Keratinocyte (primary cell): ENCODE results near the gene FBN1. TPM values are rescaled to one million over a fixed set of nuclear protein-coding genes. Genes with fewer than 3 reads are reported as not detected.

Experiments
- DNase-seq: peaks from one replicate; pipeline ENCODE4 v3.0.0-alpha.2; 2011; ENCODE audit warnings: low read depth, missing footprints, low spot score
- FAIRE-seq: peaks from 2 replicates; lab custom pipeline; 2011; peaks lifted over from hg19 to GRCh38; lab: Jason Lieb, UNC
- H2AFZ ChIP-seq: 2 replicates; pipeline ENCODE4 v1.6.0; 2012; ENCODE audit warnings: low read length, control low read depth, inconsistent platforms; ENCODE audit not compliant: control insufficient read depth
- H3K27ac ChIP-seq: 2 replicates; pipeline ENCODE4 v1.5.1; 2011; ENCODE audit warnings: low read length; ENCODE audit not compliant: control insufficient read depth, insufficient read depth
- H3K27me3 ChIP-seq: 3 replicates; pipeline ENCODE4 v1.6.0; 2011; ENCODE audit warnings: low read length; ENCODE audit not compliant: control insufficient read depth, insufficient read depth; ENCODE audit errors: extremely low read depth
- H3K36me3 ChIP-seq, 2 experiments: 2 replicates in 1 of 2; 3 replicates in 1 of 2; pipeline ENCODE4 v1.5.1; 2011; ENCODE audit warnings: low read length in 2 of 2, mild to moderate bottlenecking in 1 of 2; ENCODE audit not compliant: control insufficient read depth in 2 of 2, insufficient read depth in 2 of 2; ENCODE audit errors: extremely low read depth in 1 of 2
- H3K4me1 ChIP-seq: 3 replicates; pipeline ENCODE4 v1.5.1; 2011; ENCODE audit warnings: low read length; ENCODE audit not compliant: control insufficient read depth, insufficient read depth; ENCODE audit errors: extremely low read depth
- H3K4me2 ChIP-seq: 3 replicates; pipeline ENCODE4 v1.6.0; 2011; ENCODE audit warnings: low read depth, low read length; ENCODE audit not compliant: control insufficient read depth, insufficient read depth; ENCODE audit errors: extremely low read depth
- H3K4me3 ChIP-seq, 3 experiments: fragments of 200-600 bp in 1 of 3; sonication (generic) in 1 of 3; 2 replicates in 2 of 3; 3 replicates in 1 of 3; pipeline ENCODE4 v1.5.1; 2011 to 2016; ENCODE audit warnings: low read length in 3 of 3, mild to moderate bottlenecking in 3 of 3, control low read depth in 2 of 3, inconsistent platforms in 1 of 3, low read depth in 1 of 3, mixed read lengths in 1 of 3, mixed run types in 1 of 3, moderate library complexity in 1 of 3; ENCODE audit not compliant: control insufficient read depth in 2 of 3, insufficient read depth in 2 of 3; ENCODE audit errors: extremely low read depth in 1 of 3
- H3K79me2 ChIP-seq: 2 replicates; pipeline ENCODE4 v1.6.0; 2012; ENCODE audit warnings: low read length; ENCODE audit not compliant: control insufficient read depth, insufficient read depth
- H3K9ac ChIP-seq: 3 replicates; pipeline ENCODE4 v1.6.0; 2011; ENCODE audit warnings: low read length; ENCODE audit not compliant: control insufficient read depth, insufficient read depth; ENCODE audit errors: extremely low read depth
- H3K9me1 ChIP-seq: 3 replicates; pipeline ENCODE4 v1.6.0; 2011; ENCODE audit warnings: low read length; ENCODE audit not compliant: control insufficient read depth, insufficient read depth; ENCODE audit errors: extremely low read depth
- H3K9me3 ChIP-seq: 2 replicates; pipeline ENCODE4 v1.5.1; 2012; ENCODE audit warnings: low read depth, low read length; ENCODE audit not compliant: control insufficient read depth
- H4K20me1 ChIP-seq: 3 replicates; pipeline ENCODE4 v1.6.0; 2011; ENCODE audit warnings: low read length; ENCODE audit not compliant: control insufficient read depth, insufficient read depth; ENCODE audit errors: extremely low read depth
- EZH2 ChIP-seq: IDR thresholded peaks from one replicate; pipeline ENCODE4 v1.6.1; 2012; ENCODE audit warnings: inconsistent platforms, mild to moderate bottlenecking, low read length, moderate library complexity
- dilution Hi-C: fragments of 300-500 bp; cut with MboI; formaldehyde crosslinking; loops from one replicate; pipeline ENCODE4 v1.7.0; 2020; ENCODE audit warnings: low sequenced_read_pairs; ENCODE audit not compliant: extremely low pct_ligation_motif_present
- polyA plus RNA-seq, 5 experiments: library from polyadenylated mRNA; depleted of rRNA in 3 of 5; stranded (reverse) in 3 of 5; stranded (forward) in 1 of 5; unstranded in 1 of 5; fragments of >200 nt; gene quantifications; 1 replicate in 1 of 5; 2 replicates in 3 of 5; 3 replicates in 1 of 5; pipeline versions ENCODE4 v1.2.1 to v1.2.3, GENCODE V29; 2011 to 2012; ENCODE audit warnings: missing spikeins in 2 of 5, low read depth in 1 of 5, low replicate concordance in 1 of 5
- TF ChIP-seq, protein P1 (sequence below), 3 experiments: IDR thresholded peaks in 1 of 3; conservative IDR thresholded peaks in 1 of 3; optimal IDR thresholded peaks in 1 of 3; 2 replicates in 2 of 3; 3 replicates in 1 of 3; pipeline versions ENCODE3 to v1.5.1; 2011; ENCODE audit warnings: low read length in 3 of 3, mild to moderate bottlenecking in 3 of 3, moderate library complexity in 2 of 3, control low read depth in 1 of 3, inconsistent platforms in 1 of 3; ENCODE audit not compliant: insufficient read depth in 2 of 3; ENCODE audit errors: extremely low read depth in 1 of 3

Gene FBN1
- polyA plus RNA-seq, 1 donor (not counting 4 experiments of a cell fraction or from before 2014, with no cell fraction given) = 3.5 TPM

DNA sequence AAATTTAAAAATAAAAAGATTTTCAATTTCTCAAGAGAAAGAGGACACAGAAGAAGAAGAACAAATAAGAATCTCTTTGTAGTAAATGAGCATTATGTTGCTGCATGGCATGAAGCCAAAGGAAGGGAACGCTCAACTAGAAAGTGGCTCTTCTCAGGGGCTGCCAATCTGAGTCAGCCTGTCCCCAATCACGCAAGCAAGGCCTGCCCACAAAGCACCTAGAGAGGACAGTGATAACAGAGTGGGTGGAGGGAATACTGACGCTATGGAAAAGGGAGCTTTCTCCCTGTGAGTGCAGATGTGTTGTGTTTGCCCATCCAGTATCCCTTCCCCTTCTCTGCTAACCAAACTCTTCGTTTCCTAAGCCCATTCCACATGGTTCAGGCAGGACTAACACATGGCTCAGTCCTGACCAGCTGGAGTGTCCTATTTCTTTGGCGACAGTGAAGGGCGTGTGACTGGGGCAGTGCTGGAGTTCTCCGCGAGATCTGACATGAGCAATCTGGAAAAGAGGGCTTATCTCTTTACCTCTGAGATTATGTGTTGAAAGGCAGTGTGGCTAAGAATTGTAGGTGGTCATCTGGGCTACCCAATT lies 14.2 kb downstream of the FBN1 start:
- Histone ChIP-seq H3K27me3 (no peaks in the 10 kb centered on the region), H3K9ac (no peak overlapping the region), H3K9me3 (no peaks in the 10 kb centered on the region), H3K4me2 (no peak overlapping the region), H3K9me1 (no peaks in the 10 kb centered on the region), H4K20me1 (no peaks in the 10 kb centered on the region), H3K27ac (no peak overlapping the region), H3K79me2 (no peaks in the 10 kb centered on the region), H2AFZ (no peak overlapping the region), H3K4me1 (peaks cover 12% of the 10 kb centered on the region), H3K4me3 (no peak overlapping the region), H3K36me3 (no peaks in the 10 kb centered on the region)
- dilution Hi-C loops = no loop called here
- no peak for TF ChIP-seq EZH2
- TF ChIP-seq, protein P1, sequence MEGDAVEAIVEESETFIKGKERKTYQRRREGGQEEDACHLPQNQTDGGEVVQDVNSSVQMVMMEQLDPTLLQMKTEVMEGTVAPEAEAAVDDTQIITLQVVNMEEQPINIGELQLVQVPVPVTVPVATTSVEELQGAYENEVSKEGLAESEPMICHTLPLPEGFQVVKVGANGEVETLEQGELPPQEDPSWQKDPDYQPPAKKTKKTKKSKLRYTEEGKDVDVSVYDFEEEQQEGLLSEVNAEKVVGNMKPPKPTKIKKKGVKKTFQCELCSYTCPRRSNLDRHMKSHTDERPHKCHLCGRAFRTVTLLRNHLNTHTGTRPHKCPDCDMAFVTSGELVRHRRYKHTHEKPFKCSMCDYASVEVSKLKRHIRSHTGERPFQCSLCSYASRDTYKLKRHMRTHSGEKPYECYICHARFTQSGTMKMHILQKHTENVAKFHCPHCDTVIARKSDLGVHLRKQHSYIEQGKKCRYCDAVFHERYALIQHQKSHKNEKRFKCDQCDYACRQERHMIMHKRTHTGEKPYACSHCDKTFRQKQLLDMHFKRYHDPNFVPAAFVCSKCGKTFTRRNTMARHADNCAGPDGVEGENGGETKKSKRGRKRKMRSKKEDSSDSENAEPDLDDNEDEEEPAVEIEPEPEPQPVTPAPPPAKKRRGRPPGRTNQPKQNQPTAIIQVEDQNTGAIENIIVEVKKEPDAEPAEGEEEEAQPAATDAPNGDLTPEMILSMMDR (optimal IDR thresholded peaks at IDR 0.05 in 1 of 3, IDR thresholded peaks at IDR 0.05 in 1 of 3, conservative IDR thresholded peaks at IDR 0.05 in 1 of 3; ENCODE audit: extremely low read depth in 1 of 3, insufficient read depth in 2 of 3, low read length in 3 of 3) = no peak
- FAIRE-seq (no peak), DNase-seq (no peak)

DNA sequence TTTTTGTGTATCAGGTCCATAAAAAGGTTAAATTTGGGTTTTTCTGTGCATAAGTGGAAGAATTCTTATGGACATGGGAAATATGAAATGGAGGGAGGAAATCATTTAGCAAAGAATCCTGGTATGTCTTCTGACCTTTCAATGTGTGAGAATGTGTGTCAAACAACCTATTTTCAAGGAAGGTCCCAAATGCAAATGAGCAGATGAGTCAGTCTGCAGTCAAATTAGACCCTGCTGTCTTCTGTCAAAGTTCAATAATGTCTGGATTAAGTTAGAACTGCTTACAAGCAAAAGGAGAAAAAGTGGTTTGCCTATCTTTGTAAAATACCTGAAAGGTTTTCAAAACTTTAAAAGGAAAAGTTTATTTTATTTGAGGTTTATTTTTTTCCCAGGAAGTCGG lies 15.3 kb downstream of the FBN1 start:
- TF ChIP-seq, protein P1 (optimal IDR thresholded peaks at IDR 0.05 in 1 of 3, IDR thresholded peaks at IDR 0.05 in 1 of 3, conservative IDR thresholded peaks at IDR 0.05 in 1 of 3; ENCODE audit: extremely low read depth in 1 of 3, insufficient read depth in 2 of 3, low read length in 3 of 3) = no peak
- no peak for TF ChIP-seq EZH2
- Histone ChIP-seq H4K20me1 (no peaks in the 10 kb centered on the region), H3K9me3 (no peaks in the 10 kb centered on the region), H3K27me3 (no peaks in the 10 kb centered on the region), H3K27ac (no peak overlapping the region), H3K79me2 (no peaks in the 10 kb centered on the region), H3K4me1 (peaks cover 12% of the 10 kb centered on the region), H3K9ac (no peak overlapping the region), H3K36me3 (no peaks in the 10 kb centered on the region), H3K9me1 (no peaks in the 10 kb centered on the region), H3K4me2 (no peak overlapping the region), H3K4me3 (no peak overlapping the region), H2AFZ (no peak overlapping the region)
- dilution Hi-C loops = no loop called here
- FAIRE-seq (no peak), DNase-seq (no peak)
